HG03066 (cell line): ENCODE results near the gene FOS.

ENCODE experiments used
- ATAC-seq: cut with Tn5 transposase; IDR thresholded peaks from one replicate; pipeline ENCODE4 v1.9.1; 2021; ENCODE audit warnings: low read depth; ENCODE audit not compliant: unreplicated experiment

Gene FOS

GRCh38 chr14:75311356-75311755 is 32.7 kb downstream of the FOS start:
- ATAC-seq = no peak

DNA sequence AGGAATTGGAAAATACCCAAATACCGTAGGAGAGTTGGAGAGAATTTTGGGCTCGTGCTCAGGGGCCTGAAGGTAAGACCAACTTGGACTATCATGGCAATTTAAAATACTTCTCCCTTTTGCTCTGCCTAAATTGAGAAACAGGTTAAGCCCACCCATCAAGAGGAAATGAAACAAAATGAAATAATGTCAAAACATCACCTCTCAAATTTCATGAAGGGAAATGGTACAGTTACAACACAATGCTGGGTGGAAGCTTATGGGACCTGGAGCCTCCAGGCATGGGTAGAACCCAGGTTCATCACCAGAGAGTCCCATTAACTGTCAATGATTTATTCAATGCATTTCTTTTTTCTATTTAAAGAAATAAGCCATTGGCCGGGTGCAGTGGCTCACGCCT is 33.7 kb downstream of the FOS start:
- ATAC-seq = no peak

DNA sequence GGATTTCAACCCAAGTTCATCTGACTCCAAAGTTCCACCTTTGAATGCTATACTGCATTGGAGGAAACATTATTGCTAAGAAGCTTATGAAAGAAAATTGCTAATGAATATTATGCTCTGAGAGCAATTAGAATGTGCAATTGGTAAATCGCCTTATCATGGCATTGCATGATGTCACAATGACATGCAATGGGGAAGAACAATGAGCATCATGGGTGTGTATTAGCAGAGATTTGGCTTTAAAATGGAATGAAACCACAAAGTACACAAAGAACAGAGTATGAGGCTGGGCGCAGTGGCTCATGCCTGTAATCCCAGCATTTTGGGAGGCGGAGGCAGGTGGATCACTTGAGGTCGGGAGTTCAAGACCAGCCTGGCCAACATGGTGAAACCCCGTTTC is 34.7 kb downstream of the FOS start:
- no peak for ATAC-seq

DNA sequence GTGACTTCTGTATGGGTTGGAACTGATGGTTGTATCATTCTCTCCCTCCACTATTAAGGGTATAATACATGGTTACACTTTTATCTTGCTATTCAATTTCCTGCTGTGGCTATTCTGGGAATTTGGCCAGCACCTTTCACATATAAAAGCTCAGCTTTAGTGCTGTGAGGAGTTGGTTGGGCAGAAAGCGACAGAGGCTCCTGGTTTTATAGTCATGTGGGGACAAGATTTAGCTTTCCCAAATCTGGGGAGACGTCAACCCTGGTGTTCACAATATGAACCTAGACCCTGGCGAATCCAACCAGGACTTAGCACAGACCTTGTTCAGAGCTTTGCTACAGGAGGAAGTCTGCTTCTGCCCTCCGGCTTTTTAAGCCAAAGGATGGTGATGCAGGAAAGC is 36.5 kb downstream of the FOS start:
- no peak for ATAC-seq

- ATAC-seq = no peak
Observed at GRCh38 chr14:75317148-75317547, 38.5 kb downstream of the FOS start.

GRCh38 chr14:75318353-75318752 is 39.7 kb downstream of the FOS start:
- no peak for ATAC-seq

GRCh38 chr14:75319021-75319420 is 40.4 kb downstream of the FOS start:
- ATAC-seq = no peak

GRCh38 chr14:75320196-75320595 is 41.6 kb downstream of the FOS start:
- no peak for ATAC-seq

DNA sequence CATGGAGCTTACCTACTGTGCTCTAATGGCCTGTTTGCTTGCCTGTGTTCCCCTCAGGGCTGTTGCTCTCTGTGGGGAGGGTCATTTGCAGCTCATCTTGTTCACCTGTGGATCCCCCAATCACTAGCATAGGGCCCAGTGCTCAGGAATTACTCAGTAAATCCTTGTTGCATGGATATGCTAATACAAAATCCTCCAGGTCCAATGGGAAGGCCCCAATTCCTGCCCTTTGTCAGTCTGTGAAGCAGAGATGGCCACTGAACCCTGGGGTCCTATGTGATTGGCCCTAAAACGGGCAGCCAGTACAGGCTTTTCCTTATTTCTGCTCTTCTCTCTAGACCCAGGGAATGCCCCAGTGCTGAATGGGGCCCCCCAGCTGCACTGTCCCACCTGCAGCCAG is 44.1 kb downstream of the FOS start:
- ATAC-seq = no peak

DNA sequence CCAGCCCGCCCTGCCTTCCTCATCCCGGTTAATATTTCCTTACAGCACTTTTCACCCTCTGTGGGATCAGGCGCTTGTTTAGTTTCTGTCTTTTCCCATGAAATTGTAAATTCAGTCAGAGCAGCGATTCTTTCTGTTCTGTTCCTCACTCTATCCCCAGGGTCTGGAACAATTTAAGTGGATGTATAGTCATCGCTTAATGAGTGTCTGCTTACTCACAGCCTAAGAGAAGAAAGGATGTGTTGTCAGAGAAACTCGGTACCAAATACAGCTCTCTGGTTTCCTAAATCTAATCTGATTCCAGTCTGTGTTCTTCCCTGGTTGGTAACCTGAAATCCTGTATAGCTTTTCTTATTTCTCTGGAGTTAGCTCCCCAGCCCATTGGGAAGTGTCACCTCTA is 44.9 kb downstream of the FOS start:
- no peak for ATAC-seq

- no peak for ATAC-seq
Observed at GRCh38 chr14:75328558-75329155, 50.0 kb downstream of the FOS start.

DNA sequence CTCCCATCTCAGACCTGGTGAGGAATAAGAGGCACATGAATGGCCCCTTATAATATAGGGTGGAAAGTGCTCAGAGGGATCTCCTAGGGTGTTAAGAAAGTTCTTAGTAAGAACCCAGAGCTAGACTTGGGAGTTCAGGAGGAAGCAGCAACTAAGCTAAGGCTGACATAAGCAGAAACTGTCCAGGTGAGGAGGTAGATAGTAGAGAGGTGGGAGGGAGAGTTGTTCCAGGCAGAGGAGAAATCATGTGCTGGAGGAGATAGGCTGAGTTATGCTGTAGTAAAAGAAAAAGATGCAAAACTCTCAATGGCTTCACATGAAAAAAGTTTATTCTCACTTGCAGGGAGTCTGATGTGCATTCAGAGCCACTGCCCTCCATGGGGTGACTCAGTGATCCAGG is 50.7 kb downstream of the FOS start:
- ATAC-seq = no peak

DNA sequence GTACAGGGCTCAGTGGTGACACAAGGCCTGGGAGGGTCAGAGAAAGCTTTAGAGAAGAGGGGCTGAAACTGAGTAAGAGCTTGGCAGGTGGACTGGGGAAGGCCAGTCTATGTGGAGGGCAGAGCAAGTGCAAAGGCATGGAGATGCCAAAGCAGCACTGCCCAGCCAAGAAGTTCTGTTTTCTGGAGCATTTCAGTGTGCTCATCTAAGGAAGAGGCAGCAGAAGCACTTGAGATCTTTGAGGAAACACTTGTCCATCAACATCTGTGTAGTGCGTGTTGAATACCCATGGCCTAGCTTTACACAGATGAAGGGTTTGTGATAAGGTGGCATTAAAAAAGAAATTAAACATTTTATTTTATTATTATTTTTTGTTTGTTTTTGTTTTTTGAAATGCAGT is 52.8 kb downstream of the FOS start:
- ATAC-seq = no peak
